ENCODE data around the gene CASKIN2.
"Not testable (repeated sequence)": the region's sequence is repeated elsewhere in the genome, so short reads cannot be mapped to it uniquely, and the experiment has no call there.

Gene CASKIN2

DNA sequence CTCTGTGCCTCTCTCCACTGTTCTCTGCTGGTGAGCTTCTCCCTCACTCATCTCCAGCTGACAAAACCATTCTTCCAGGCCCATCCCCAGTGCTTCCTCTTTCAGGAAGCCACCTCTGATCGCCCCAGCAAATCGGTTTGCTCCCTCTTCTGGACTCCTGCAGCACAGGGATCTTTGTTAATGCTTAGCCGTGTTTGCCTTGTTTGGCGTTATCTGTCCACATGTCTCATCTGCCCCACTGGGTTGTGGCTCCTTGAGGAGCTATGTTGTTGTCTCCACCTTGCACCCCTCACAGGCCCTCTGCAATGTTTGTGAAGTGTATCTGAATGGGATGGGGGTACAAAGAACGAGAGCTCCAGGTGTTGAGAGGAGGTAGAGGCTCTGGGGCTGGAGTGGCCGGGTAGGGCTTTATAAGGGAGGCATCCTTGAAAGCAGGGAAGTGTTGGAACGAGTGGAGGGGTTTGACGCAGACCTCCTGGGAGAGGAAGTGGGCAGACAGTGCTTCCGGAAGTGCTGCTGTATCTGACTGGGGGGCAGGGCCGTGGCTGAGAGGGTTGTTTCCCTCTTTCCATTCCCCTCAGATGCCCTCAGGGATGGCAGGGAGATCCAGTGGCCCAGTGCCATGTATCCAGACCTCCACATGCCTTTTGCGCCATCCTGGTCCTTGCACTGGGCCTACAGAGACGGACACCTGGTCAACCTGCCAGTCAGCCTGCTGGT is 27.8 kb downstream of the CASKIN2 start:
- no peak for DNase-seq (ENCODE audit: low spot score)

DNA sequence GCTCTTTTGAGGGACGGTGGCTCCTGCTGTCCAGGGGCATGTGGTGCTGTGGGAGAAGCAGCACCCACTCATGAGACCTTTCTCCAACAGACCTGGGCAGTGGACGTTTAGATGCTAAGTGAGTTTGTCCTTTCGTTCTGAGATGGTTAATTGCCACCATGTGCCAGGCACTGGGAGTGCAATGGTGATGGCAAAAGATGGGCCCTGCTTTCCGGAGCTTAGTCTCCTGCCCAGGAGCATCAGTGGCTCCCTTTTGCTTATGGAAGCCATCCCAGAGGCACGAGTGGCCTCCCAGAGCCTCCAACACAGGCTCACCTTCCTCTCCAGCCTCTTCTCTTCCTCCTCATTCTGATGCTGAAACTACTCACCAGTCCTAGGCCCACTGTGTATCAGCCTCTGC is 28.4 kb downstream of the CASKIN2 start:
- no peak for DNase-seq (ENCODE audit: low spot score)

DNA sequence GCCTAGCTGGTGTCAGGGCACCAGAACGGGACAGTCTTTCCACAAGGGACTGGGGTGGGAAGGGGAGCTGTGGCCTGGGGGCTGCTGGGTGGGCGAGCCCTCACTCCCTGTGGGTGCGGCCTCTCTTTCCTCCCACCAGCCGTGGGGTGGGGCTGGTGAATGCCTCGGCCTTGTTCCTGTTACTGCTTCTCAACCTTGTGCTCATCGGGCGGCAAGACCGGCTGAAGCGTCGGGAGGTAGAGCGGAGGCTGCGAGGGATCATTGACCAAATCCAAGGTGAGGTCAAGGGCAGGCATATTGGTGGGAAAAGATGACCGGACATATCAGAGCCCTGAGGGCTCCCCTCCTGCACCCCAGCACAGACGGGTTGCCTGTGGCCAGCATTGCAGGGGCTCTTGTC is 29.2 kb downstream of the CASKIN2 start:
- DNase-seq (ENCODE audit: low spot score) = no peak

DNA sequence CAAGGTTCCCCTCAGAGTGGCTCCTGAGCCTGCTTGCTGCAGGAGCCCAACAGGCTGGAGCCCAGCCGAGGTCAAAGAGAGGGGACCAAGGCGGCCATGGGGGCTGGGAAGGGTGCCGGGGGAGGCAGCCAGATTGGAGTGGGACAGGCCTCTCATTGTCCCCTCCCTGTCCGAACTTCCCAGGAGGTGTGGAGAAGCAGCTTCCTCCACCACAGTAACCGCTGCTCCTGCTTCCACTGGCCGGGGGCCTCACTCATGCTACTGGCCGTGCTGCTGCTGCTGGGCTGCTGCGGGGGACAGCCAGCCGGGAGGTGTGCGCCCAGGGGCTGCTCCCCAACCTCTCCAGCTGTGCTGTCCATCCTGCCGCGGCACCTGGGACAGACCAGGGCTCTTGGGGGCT is 29.6 kb downstream of the CASKIN2 start:
- DNase-seq (ENCODE audit: low spot score) = no peak

DNA sequence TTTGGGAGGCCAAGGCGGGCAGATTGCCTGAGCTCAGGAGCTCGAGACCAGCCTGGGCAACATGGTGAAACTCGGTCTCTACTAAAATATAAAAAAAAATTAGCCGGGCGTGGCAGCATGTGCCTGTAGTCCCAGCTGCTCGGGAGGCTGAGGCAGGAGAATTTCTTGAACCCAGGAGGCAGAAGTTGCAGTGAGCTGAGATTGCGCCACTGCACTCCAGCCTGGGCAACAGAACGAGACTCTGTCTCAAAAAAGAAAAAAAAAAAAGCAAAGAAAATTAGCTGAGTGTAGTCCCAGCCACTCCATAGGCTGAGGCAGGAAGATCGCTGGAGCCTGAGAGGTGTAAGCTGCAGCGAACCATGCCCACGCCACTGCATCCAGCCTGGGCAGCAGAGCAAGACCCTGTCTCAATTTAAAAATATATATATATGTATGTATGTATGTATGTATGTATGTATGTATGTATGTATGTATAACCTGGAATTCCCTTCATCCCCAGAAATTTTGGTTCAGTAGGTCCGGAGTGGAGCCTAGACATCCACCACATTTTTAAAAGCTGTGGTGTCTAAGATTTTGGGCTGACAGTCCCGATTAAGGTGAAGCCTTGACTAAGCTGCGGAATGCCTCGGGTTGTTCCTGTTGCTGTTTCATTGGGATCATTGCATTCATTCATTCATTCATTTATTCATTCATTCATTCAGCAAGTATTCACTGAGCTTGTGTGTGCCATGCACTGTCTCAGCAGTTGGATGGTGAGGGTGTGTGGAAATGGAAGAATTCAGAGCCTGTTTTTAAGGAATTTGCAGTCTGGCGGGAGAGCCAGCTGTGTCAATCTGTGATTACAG is 33.0 kb downstream of the CASKIN2 start:
- no peak for DNase-seq (ENCODE audit: low spot score)

DNA sequence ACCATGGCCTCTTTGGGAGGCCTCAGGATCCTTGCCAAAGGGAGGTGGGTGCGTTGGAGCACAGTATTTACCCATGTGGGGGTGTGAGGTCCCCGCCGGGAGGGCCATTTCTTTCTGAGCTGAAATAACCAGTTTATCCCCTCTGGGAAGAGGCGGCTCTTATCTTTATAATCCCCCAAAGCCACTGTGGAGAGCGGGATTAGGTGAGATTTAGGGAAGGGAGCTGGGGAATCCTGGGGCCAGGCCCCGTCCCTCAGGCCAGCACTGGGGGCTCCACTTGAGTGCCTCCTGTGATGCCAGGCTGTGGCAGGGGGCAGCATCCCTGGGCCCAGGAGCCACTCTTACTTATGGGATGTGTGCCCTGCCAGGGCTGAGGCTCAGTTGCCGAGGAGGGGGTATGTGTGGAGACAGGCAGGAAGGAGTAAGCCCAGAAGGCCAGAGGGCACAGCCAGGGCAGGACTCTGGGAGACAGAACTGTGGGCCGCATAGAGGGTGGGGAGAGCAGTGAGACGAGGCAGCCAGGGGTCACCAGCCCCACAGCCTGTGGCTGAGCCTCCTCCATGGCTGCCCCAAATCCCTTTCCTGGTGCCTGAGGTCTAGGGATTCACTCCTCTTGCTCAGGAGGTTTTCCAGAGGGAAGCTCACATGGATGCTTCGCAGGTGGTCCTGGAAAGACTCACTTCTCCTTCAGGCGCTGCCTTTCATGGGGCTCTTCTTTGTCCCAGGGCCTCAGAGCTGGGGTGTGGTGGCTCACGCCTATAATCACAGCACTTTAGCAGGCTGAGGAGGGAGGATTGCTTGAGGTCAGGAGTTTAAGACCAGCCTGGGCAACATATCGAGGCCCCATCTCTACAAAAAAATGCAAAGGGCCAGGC is 33.9 kb downstream of the CASKIN2 start:
- no peak for DNase-seq (ENCODE audit: low spot score)

DNA sequence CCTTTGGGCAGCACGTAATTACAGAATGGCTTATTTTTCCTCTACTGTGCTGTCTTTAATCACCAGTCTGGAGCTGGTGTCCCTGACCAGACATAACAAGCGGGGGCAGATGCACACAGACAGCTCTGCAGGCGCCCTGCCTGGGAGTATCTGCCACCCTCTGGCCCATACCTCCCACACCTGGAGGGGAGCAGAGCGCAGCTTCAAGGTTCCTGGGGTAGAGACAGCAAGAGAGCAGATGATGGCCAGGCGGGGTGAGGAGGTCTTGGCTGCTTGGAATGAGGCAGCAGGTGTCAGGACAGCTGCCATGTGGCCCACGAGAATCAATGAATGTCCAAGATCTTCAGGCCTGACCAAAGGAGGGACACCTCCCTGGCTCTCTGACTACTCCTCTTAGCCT is 35.1 kb downstream of the CASKIN2 start:
- no peak for DNase-seq (ENCODE audit: low spot score)

DNA sequence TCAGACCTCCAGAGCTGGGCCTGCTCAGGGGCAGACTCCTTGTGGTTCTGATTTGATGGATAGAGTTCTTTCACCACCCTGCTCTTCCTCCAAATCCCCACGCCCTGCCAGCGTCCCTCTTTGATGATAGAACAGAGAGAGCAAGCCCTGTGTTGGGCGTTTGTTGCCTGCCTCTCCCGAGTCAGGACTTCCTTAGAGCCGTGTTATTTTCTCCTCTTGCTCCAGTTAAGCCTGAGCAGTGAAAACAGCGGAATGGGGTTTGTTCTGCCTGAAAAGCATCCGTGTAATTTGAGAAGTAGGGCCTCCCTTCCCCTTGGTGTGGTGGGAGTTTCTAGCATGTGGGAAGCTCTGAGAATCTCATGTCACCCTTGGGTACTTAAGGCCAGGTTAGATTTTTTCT is 36.8 kb downstream of the CASKIN2 start:
- no peak for DNase-seq (ENCODE audit: low spot score)

DNA sequence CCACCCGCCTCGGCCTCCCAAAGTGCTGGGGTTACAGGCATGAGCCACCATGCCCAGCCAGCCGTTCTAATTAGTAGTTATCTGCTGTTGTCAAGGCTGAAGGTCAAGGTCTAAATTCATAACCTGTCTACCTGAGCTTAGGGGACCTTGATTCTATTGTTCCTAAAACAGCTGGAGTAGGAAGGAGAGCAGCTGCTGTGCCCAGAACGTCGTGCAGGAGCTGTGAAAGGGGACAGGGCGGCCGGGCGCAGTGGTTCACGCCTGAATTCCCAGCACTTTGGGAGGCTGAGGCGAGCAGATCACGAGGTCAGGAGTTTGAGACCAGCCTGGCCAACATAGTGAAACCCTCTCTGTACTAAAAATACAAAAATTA is 37.9 kb downstream of the CASKIN2 start:
- not testable (repeated sequence) for DNase-seq (ENCODE audit: low spot score)

DNA sequence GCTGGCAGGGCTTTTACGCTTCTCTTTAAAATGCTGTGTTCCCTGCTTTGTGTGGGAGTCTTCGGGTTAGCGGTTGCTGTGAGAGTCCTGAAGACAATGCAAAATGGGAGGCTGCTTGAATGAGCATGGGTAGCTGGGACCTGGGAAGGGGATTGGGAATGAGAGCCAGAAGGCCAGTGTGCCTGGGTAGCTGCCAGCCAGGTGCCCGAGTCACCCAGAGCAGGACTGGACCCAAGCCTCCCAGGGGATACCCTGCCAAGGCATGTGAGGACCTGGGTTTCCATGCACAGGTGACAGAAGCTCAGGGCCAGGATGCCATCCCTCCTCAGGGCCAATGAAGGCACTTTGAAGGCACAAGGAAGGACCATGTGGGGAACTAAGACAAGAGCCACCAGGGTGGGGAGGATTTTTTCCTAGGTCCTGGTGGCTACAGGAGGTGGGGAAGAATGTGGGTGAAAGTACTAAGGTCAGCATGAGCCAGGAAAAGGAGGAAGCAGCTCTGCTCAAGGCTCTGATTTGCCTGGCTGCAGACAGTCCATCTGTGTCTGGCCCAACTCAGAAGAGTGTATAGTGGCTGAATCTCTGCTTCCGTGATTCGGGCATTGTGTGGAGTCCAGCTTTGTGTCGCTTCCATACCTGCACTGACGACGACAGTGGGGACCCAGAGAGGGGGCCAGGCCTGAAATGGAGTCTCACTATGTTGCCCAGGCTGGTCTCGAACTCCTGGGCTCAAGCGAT is 38.4 kb downstream of the CASKIN2 start:
- DNase-seq (ENCODE audit: low spot score) = no peak

DNA sequence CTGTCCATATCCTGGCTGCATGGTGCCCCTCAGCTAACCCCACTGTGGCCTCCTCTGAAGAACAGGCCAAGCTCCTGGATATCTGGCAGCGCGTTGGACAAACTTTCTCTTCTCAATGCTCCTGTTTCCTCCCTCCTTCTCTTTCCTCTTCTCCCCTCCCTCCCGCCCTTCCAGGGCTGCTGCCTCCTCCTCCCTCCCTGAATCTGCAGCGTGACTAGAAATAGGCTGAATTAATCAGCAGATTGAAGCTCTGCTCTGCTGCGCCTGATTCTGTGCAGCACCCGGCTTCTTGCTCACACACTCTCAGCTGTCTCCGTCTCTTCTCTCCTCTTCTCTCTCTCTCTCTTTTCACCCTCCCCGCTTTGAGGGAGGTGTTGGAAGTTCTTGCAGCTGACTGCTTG is 39.1 kb downstream of the CASKIN2 start:
- no peak for DNase-seq (ENCODE audit: low spot score)

DNA sequence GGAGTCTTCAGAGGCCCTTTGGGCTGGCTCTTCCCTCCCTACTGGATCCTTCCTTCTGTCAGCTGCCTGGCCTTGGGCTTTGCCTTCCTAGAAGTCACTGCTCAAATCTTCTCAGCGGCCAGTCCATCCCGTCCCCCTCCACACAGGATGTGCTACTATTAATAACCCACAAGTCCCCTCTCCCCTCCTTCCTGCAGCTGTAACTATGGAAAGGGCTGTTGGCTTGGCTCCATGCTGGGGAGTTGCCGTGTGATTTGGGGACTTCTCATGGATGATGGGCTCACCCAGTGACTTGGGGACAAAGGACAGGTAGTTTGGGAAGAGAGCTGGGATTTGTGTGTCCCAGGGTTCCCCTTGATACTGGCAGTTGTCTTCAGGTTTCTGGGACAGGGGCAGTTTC is 39.5 kb downstream of the CASKIN2 start:
- DNase-seq (ENCODE audit: low spot score) = no peak

DNA sequence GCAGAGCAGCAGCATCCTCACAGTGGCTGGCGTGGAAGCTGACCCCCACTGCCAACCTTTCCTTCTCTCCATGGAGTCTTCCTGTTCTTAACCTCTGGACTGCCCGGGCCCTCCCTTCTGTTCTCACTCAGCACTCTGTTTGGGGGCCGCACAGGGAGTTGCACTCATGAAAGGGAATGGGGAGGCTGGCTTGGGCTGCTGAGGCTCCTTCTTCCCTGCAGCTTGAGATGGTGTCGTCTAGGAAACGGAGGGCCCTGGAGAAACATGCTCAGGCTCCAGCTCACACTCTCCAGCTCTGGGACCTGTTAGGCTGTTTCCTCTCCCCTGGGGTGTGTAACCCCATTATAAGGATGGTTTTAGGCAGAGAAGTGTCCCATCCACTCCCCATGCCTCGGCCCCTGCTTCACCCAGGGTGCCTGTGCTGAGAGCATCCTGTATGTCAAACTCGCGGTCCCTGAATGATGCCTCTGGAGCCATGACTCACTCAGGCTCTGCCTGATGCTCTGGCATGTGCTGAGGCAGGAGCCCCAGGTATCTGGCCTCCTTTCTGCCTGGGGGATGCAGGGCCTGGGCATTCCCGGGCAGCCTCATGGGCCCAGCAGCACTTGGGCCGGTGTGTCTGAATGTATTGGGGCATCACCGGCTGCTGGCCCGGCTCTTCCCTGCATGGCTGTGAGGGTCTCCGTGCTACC is 40.0 kb downstream of the CASKIN2 start:
- no peak for DNase-seq (ENCODE audit: low spot score)

DNA sequence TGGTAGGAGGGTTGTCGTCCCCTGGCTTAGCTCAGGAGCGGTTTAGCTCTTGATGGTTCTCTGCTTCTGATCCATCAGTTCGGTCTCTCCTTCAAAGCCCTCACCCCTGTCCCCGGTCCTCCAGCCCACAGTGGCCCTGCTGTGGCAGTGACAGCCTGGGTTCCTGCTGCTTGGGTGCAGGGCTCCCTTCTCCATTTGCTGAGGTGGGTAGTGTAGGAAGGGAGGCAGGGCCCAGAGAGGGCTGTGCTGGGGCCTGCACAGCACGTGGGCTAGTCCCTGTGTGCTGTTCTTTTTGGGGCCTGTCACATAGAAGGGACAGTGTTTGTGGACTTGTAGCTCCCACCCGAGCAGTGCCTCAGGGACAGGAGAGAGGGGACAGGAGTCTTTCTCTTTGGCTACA is 40.6 kb downstream of the CASKIN2 start:
- DNase-seq (ENCODE audit: low spot score) = no peak

DNA sequence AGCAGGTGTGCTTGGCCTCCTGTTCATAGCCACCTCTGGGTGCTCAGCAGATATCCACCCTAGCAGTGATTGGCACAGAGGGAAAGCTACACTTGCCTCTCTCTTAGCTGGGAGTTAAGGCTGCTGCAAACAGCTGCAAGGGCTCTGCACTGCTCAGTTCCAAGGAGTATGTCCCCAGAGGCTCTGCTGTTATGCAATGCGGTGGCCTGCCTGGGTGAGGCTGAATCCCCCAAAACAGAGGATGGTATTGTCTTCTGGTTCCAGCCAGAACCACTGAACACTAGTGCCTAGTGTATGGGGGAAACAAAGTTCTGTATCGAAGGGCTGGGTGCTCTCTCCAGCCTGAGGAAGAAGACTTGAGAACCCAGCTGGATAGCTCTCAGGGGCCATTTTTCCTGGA is 42.1 kb downstream of the CASKIN2 start:
- DNase-seq (ENCODE audit: low spot score) = no peak

DNA sequence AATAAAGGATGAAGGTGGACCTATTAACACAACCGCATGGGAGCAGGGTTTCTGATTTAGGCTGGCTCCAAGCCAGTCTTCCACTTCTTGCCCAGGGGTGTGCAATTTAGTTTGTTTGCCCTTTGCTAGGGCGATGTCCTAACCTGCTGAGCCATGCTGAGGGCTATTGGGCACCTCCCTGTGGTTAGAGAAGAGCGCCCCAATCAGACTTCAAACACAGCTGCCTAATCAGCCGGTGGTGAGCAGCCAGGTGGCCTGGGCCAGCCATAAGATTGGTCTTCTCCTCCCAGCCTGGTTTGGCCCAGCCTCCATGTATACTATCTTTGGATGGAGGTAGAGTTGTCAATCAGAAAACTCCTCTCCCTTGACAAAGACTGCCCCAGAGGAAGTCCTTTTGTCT is 43.2 kb downstream of the CASKIN2 start:
- DNase-seq (ENCODE audit: low spot score) = no peak

DNA sequence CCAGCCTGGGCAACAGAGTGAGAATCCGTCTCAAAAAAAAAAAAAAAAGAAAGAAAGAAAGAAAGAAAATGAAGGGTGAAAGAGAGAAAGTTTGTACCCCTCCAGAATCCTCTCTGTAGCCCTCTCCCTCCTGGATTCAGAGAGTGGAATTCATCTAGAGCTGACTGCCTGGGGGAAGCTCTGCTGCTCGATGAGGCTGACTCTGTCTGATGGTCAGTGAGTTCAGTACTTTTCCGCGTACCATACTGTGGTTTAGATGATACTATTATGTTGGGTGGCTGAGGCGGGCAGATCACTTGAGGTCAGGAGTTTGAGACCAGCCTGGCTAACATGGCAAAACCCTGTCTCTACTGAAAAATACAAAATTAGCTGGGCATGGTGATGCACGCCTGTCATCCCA is 44.1 kb downstream of the CASKIN2 start:
- DNase-seq (ENCODE audit: low spot score) = no peak

DNA sequence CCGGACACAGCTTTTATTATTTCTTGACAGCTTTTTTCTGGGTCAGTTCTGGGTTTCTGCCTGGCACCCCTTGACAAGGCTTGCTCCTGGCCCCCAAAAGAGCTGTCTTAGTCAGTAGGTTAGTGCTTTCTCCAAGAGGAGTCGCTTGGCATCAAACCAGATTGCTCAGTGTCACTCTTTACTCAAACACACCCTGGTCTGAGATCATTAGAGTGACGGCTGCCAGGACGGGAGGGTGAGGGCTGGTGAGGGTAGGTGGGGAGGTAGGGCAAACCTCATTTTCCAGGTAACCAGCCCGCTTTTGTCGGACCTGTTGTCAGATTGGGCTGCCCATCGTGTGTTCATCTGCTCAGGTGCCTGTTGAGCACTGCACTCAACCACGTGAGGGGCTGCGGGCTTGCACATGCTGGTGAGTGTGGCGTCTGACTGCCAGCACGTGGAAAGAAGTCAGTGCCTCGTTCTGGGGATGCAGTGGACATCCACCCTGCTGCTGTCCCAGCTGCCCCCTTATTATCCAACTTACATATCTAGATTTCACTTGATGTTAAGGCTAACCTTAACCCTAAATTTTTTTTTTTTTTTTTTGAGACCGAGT is 46.5 kb downstream of the CASKIN2 start:
- no peak for DNase-seq (ENCODE audit: low spot score)

DNA sequence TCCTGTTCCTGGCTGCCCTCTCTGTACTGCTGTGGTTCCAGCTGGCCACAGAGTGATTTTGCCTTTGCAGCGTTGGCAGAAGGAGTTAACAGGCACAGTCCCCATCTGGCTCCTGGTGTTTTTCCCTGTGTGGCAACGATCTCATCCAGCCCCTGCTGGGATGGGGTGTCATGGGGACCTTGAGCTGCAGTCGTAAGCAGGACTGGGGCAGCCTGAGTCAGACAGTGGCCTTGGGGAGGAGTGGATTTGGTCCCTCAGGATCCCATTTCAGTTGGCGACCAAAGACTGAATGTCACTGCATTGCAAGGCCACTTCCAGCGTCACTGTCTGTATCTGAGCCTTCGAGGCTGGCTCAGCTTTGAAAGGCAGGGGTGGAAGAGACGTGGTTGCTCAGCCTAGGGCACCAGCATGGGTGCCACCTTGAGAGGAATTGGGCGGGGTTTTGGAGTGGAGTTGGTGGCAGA is 47.0 kb downstream of the CASKIN2 start:
- no peak for DNase-seq (ENCODE audit: low spot score)

DNA sequence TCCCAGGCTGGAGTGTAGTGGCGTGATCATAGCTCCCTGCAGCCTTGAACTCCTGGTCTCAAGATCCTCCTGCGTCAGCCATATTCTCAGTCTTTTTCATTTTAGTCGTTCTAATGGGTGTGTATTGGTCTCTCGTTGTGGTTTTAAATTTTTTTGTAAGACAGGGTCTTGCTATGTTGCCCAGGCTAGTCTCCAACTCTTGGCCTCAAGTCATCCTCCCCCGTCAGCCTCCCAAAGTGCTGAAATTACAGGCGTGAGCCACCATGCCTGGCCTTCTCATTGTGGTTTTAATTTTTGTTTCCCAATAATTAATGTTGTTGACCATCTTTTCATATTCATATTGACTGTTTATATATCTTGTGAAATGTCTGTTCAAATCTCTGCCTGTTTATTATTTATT is 50.3 kb downstream of the CASKIN2 start:
- DNase-seq (ENCODE audit: low spot score) = no peak

DNA sequence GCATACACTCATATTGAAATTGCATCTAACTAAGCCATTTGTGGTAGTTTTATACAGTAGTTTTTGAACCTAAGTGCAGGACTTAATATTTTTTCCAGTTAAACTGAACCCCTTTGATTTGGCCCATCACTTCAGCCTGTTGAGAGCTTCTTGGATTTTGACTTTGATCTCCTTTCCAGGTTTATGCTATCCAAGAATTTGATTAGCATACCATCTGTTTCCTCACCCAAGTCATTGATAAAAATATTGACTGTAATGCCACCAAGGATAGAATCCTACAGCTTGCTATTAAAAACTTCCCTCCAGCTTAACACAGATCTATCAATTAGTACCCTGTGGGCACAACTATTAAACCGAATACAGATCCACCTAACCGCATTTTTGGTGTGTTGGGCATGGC is 51.7 kb downstream of the CASKIN2 start:
- no peak for DNase-seq (ENCODE audit: low spot score)
